ENCODE data around the gene CRX. TPM values are rescaled to one million over a fixed set of nuclear protein-coding genes. Genes with fewer than 3 reads are reported as not detected.
"Not testable (repeated sequence)": the region's sequence is repeated elsewhere in the genome, so short reads cannot be mapped to it uniquely, and the experiment has no call there.

CRX gene
- polyA plus RNA-seq, 4 donors: 0.12 TPM; not detected in 3

GRCh38 chr19:47797996-47798903, 23.5 kb upstream of the CRX start:
- H3K9me3 ChIP-seq (ENCODE audit: control insufficient read depth in 2 of 2, insufficient read depth in 1 of 2, low read depth in 1 of 2, low read length in 1 of 2): no peaks in the 10 kb centered on the region
- no peaks in the 10 kb centered on the region for H3K36me3 ChIP-seq (ENCODE audit: control insufficient read depth in 3 of 3, insufficient read depth in 2 of 3, low read depth in 1 of 3, low read length in 3 of 3)
- peaks cover 0 to 6% (median 0%) of the 10 kb centered on the region in 3 donors for H3K27me3 ChIP-seq (ENCODE audit: control insufficient read depth in 3 of 3, insufficient read depth in 3 of 3, low read length in 3 of 3)
- DNase-seq (no peak), FAIRE-seq (no peak)
- H3K4me1 ChIP-seq (ENCODE audit: control insufficient read depth in 3 of 3, insufficient read depth in 2 of 3, low read depth in 1 of 3, low read length in 2 of 3): no peaks in the 10 kb centered on the region
- H3K4me3 ChIP-seq (ENCODE audit: low read depth in 1 of 3, low read length in 3 of 3): no peak overlapping the region
- WGBS, 3 donors: 43 to 59% (median 45%) methylated on average over 14 of the region's 14 CpGs
- no peak overlapping the region for H3K27ac ChIP-seq (ENCODE audit: low read depth in 1 of 3, low read length in 2 of 3)

DNA sequence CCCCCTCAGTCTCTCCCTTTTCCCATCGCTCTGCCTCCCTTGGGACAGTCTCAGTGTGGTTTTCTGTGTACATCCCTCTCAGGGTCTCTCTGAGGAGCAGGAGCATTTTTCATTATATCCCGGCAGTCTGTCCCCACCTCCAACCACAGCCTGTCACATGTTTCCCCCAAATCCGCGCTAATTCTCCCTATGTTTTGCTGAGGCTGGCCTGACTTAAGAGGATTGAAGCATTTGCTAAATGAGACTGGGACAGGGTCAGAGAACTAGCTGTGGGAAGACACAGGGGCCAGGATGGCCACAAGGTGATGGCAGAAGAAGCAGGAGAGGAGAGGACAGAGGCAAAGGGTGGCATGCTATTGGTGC, 22.9 kb upstream of the CRX start:
- no peak for DNase-seq
- WGBS, 3 donors: 81 to 89% (median 86%) methylated on average over 4 of the region's 4 CpGs
- FAIRE-seq: no peak
- Histone ChIP-seq H3K4me3 (ENCODE audit: low read depth in 1 of 3, low read length in 3 of 3) (no peak overlapping the region), H3K4me1 (ENCODE audit: control insufficient read depth in 3 of 3, insufficient read depth in 2 of 3, low read depth in 1 of 3, low read length in 2 of 3) (no peaks in the 10 kb centered on the region), H3K36me3 (ENCODE audit: control insufficient read depth in 3 of 3, insufficient read depth in 2 of 3, low read depth in 1 of 3, low read length in 3 of 3) (no peaks in the 10 kb centered on the region), H3K27me3 (ENCODE audit: control insufficient read depth in 3 of 3, insufficient read depth in 3 of 3, low read length in 3 of 3) (peaks cover 0 to 6% (median 0%) of the 10 kb centered on the region in 3 donors), H3K27ac (ENCODE audit: low read depth in 1 of 3, low read length in 2 of 3) (no peak overlapping the region), H3K9me3 (ENCODE audit: control insufficient read depth in 2 of 2, insufficient read depth in 1 of 2, low read depth in 1 of 2, low read length in 1 of 2) (no peaks in the 10 kb centered on the region)

GRCh38 chr19:47801270-47801669, 20.5 kb upstream of the CRX start:
- WGBS, 3 donors: 90 to 97% (median 91%) methylated on average over 4 of the region's 4 CpGs
- no peak for FAIRE-seq

DNA sequence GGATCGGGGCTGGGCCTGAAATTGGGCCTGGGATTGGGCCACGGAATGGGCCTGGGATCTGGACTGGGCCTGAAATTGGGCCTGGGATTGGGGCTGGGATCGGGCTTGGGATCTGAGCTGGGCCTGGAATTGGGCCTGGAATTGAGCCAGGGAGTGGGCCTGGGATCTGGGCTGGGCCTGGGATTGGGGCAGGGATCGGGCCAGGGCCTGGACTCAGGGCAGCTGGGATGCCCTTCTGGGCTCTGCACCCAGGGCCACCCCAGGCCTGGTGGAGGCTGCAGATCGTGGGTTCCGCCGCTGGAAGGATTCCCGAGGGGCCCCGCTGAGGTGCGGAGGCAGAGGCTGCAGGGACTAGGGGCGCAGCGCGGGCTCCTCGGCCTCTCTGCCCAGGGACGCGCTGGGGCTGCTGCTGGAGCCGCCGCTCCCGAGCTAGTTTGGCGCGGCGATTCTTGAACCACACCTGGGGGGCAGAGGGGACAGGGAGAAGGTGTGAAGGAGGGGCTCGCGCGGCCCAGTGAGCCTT, 19.2 kb upstream of the CRX start:
- H3K27ac ChIP-seq (ENCODE audit: low read depth in 1 of 3, low read length in 2 of 3): no peak overlapping the region
- WGBS, 3 donors: 89 to 93% (median 92%) methylated on average over 10 to 25 of the region's 25 CpGs
- DNase-seq (no peak), FAIRE-seq (no peak)
- H3K9me3 ChIP-seq (ENCODE audit: control insufficient read depth in 2 of 2, insufficient read depth in 1 of 2, low read depth in 1 of 2, low read length in 1 of 2): no peaks in the 10 kb centered on the region
- H3K36me3 ChIP-seq (ENCODE audit: control insufficient read depth in 3 of 3, insufficient read depth in 2 of 3, low read depth in 1 of 3, low read length in 3 of 3): no peaks in the 10 kb centered on the region
- peaks cover 0 to 6% (median 0%) of the 10 kb centered on the region in 3 donors for H3K27me3 ChIP-seq (ENCODE audit: control insufficient read depth in 3 of 3, insufficient read depth in 3 of 3, low read length in 3 of 3)
- H3K4me1 ChIP-seq (ENCODE audit: control insufficient read depth in 3 of 3, insufficient read depth in 2 of 3, low read depth in 1 of 3, low read length in 2 of 3): no peaks in the 10 kb centered on the region
- no peak overlapping the region for H3K4me3 ChIP-seq (ENCODE audit: low read depth in 1 of 3, low read length in 3 of 3)

More at GRCh38 chr19:47801270-47801669, 20.5 kb upstream of the CRX start:
- peaks cover 0 to 6% (median 0%) of the 10 kb centered on the region in 3 donors for H3K27me3 ChIP-seq (ENCODE audit: control insufficient read depth in 3 of 3, insufficient read depth in 3 of 3, low read length in 3 of 3)
- DNase-seq: no peak
- H3K27ac ChIP-seq (ENCODE audit: low read depth in 1 of 3, low read length in 2 of 3): no peak overlapping the region
- H3K4me1 ChIP-seq (ENCODE audit: control insufficient read depth in 3 of 3, insufficient read depth in 2 of 3, low read depth in 1 of 3, low read length in 2 of 3): no peaks in the 10 kb centered on the region
- no peak overlapping the region for H3K4me3 ChIP-seq (ENCODE audit: low read depth in 1 of 3, low read length in 3 of 3)
- H3K9me3 ChIP-seq (ENCODE audit: control insufficient read depth in 2 of 2, insufficient read depth in 1 of 2, low read depth in 1 of 2, low read length in 1 of 2): no peaks in the 10 kb centered on the region
- H3K36me3 ChIP-seq (ENCODE audit: control insufficient read depth in 3 of 3, insufficient read depth in 2 of 3, low read depth in 1 of 3, low read length in 3 of 3): no peaks in the 10 kb centered on the region

- not testable (repeated sequence) for H3K27me3 ChIP-seq (ENCODE audit: control insufficient read depth in 3 of 3, insufficient read depth in 3 of 3, low read length in 3 of 3); DNase-seq; H3K4me3 ChIP-seq (ENCODE audit: low read depth in 1 of 3, low read length in 3 of 3); FAIRE-seq; H3K4me1 ChIP-seq (ENCODE audit: control insufficient read depth in 3 of 3, insufficient read depth in 2 of 3, low read depth in 1 of 3, low read length in 2 of 3); H3K27ac ChIP-seq (ENCODE audit: low read depth in 1 of 3, low read length in 2 of 3); H3K9me3 ChIP-seq (ENCODE audit: control insufficient read depth in 2 of 2, insufficient read depth in 1 of 2, low read depth in 1 of 2, low read length in 1 of 2); H3K36me3 ChIP-seq (ENCODE audit: control insufficient read depth in 3 of 3, insufficient read depth in 2 of 3, low read depth in 1 of 3, low read length in 3 of 3)
- WGBS, 3 donors: 81 to 90% (median 87%) methylated on average over 2 to 21 of the region's 21 CpGs
These were observed 18.6 kb upstream of the CRX start for GRCh38 chr19:47803148-47803547.

DNA sequence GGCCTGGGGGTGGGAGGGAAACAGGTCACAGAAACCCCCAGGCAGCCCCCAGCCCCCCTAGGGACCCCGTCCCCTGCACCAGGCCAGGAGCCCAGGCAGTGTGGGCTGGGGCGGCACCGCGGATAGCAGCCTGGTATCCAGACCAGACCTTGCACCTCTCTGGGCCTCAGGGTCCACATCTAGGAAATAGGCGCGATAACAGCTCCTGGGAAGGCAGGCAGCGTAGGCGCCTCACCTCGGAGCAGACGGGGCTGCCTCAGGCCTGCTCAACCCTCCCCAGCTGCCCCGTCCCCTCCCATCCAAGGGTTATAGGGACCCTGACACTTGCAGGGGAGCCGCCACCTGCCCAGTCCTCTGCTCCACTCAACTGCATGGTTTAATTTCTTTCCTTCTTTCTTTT, 18.1 kb upstream of the CRX start:
- not testable (repeated sequence) for DNase-seq; H3K4me3 ChIP-seq (ENCODE audit: low read depth in 1 of 3, low read length in 3 of 3); H3K9me3 ChIP-seq (ENCODE audit: control insufficient read depth in 2 of 2, insufficient read depth in 1 of 2, low read depth in 1 of 2, low read length in 1 of 2); H3K36me3 ChIP-seq (ENCODE audit: control insufficient read depth in 3 of 3, insufficient read depth in 2 of 3, low read depth in 1 of 3, low read length in 3 of 3); FAIRE-seq; H3K27ac ChIP-seq (ENCODE audit: low read depth in 1 of 3, low read length in 2 of 3); H3K4me1 ChIP-seq (ENCODE audit: control insufficient read depth in 3 of 3, insufficient read depth in 2 of 3, low read depth in 1 of 3, low read length in 2 of 3); H3K27me3 ChIP-seq (ENCODE audit: control insufficient read depth in 3 of 3, insufficient read depth in 3 of 3, low read length in 3 of 3)
- 83 to 100% (median 87%) methylated on average over 1 to 11 of the region's 12 CpGs for WGBS, 3 donors

- not testable (repeated sequence) for H3K36me3 ChIP-seq (ENCODE audit: control insufficient read depth in 3 of 3, insufficient read depth in 2 of 3, low read depth in 1 of 3, low read length in 3 of 3); FAIRE-seq; H3K4me1 ChIP-seq (ENCODE audit: control insufficient read depth in 3 of 3, insufficient read depth in 2 of 3, low read depth in 1 of 3, low read length in 2 of 3); H3K4me3 ChIP-seq (ENCODE audit: low read depth in 1 of 3, low read length in 3 of 3); H3K27me3 ChIP-seq (ENCODE audit: control insufficient read depth in 3 of 3, insufficient read depth in 3 of 3, low read length in 3 of 3); H3K27ac ChIP-seq (ENCODE audit: low read depth in 1 of 3, low read length in 2 of 3); H3K9me3 ChIP-seq (ENCODE audit: control insufficient read depth in 2 of 2, insufficient read depth in 1 of 2, low read depth in 1 of 2, low read length in 1 of 2); DNase-seq
- WGBS, 3 donors: 77 to 82% (median 79%) methylated on average over 5 of the region's 5 CpGs
These were observed 17.3 kb upstream of the CRX start, which contains the start of gene TPRX1 for GRCh38 chr19:47804451-47804850. TPRX1 (minus strand) TSS chr19:47804551; CDS start chr19:47804539, 12 bp downstream.

- DNase-seq: no peak
- Histone ChIP-seq H3K36me3 (ENCODE audit: control insufficient read depth in 3 of 3, insufficient read depth in 2 of 3, low read depth in 1 of 3, low read length in 3 of 3) (no peaks in the 10 kb centered on the region), H3K9me3 (ENCODE audit: control insufficient read depth in 2 of 2, insufficient read depth in 1 of 2, low read depth in 1 of 2, low read length in 1 of 2) (no peaks in the 10 kb centered on the region), H3K4me1 (ENCODE audit: control insufficient read depth in 3 of 3, insufficient read depth in 2 of 3, low read depth in 1 of 3, low read length in 2 of 3) (no peaks in the 10 kb centered on the region), H3K27ac (ENCODE audit: low read depth in 1 of 3, low read length in 2 of 3) (no peak overlapping the region), H3K27me3 (ENCODE audit: control insufficient read depth in 3 of 3, insufficient read depth in 3 of 3, low read length in 3 of 3) (no peaks in the 10 kb centered on the region), H3K4me3 (ENCODE audit: low read depth in 1 of 3, low read length in 3 of 3) (no peak overlapping the region)
- no peak for FAIRE-seq
- WGBS, 3 donors: 52 to 75% (median 54%) methylated on average over 10 of the region's 10 CpGs
These were observed 16.4 kb upstream of the CRX start for GRCh38 chr19:47805313-47805712.
